CD4-positive, alpha-beta T cell treated with Interleukin-21 for 1 hour (primary cell): Measurements from ENCODE around the gene ITSN2.
"Not testable (repeated sequence)": the region's sequence is repeated elsewhere in the genome, so short reads cannot be mapped to it uniquely, and the experiment has no call there.

Experiments used
- DNase-seq: peaks from one replicate; pipeline ENCODE4 v3.0.0-alpha.2; 2020

The ITSN2 gene

GRCh38 chr2:24360050-24360962 is at the start of gene ITSN2:
Gene ITSN2, minus strand, starts transcription at chr2:24360536. Its CDS starts 32,454 bp downstream, at chr2:24328082.
- peak; percentile 85 for DNase-seq

DNA sequence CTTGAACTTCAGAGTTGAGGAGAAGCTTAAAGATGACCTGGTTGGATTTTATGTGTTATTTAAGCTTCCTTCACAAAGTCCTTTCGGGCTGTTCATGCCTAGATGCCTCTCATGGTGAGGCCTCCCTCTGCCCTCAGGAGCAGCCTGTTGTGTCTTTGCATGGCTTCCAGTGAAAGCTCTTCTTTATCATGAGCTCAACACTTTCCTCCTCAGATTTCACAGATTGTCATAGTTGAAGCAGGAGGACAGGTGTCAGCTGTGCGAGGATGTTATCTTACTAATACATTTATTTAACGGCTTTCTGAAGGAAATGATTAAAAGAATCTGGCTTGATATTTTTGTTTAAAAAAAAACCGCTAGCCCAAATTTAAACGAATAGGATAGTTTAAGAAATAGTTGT is 48.8 kb upstream of the ITSN2 start:
- no peak for DNase-seq

DNA sequence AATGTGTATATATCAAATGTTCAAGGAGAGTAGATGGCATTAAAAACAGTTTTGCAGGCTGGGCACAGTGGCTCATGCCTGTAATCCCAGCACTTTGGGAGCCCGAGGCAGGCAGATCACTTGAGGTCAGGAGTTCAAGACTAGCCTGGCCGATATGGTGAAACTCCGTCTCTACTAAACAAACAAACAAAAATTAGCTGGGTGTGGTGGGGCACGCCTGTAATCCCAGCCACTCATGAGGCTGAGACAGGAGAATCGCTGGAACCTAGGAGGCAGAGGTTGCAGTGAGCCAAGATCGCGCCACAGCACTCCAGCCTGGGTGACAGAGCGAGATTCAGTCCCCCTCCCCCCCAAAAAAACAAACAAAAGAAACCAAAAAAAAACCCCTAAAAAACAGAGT is 48.4 kb upstream of the ITSN2 start:
- not testable (repeated sequence) for DNase-seq

- DNase-seq = no peak
These were observed 44.2 kb upstream of the ITSN2 start for GRCh38 chr2:24404491-24404921.

DNA sequence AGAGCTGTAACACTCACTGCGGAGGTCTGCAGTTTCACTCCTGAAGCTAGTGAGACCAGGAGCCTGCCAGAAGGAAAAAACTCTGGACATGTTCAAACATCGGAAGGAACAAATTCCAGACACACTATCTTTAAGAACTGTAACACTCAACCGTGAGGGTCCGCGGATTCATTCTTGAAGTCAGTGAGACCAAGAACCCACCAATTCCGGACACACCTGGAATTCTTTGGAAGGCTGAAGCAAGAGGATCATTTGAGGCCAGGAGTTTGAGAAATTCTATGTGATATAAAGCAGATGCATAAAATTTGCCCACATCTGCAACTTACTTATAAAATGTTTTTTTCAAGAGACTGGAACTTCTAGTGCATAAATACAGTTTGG is 43.5 kb upstream of the ITSN2 start:
- no peak for DNase-seq

GRCh38 chr2:24403168-24403831 is 43.0 kb upstream of the ITSN2 start:
- peak; percentile 1 for DNase-seq

- no peak for DNase-seq
These were observed 42.1 kb upstream of the ITSN2 start for GRCh38 chr2:24402242-24403097.

GRCh38 chr2:24400207-24400907 is 40.0 kb upstream of the ITSN2 start:
- no peak for DNase-seq

- DNase-seq = no peak
These were observed 39.3 kb upstream of the ITSN2 start for GRCh38 chr2:24399434-24400206.

DNA sequence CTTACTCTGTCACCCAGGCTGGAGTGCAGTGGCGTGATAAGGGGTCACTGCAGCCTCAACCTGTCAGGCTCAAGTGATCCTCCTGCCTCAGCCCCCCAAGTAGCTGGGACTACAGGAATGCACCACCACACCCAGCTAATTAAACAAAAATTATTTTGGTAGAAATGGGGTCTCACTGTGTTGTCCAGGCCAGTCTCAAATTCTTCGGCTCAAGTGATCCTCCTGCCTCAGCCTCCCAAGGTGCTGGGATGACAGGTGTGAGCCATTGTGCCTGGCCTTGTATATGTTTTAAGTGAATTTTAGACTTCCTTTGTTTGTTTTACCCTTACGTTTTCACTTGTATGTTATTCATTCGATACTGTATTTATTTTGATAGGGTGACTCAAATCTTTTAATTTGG is 34.7 kb upstream of the ITSN2 start:
- DNase-seq = no peak

DNA sequence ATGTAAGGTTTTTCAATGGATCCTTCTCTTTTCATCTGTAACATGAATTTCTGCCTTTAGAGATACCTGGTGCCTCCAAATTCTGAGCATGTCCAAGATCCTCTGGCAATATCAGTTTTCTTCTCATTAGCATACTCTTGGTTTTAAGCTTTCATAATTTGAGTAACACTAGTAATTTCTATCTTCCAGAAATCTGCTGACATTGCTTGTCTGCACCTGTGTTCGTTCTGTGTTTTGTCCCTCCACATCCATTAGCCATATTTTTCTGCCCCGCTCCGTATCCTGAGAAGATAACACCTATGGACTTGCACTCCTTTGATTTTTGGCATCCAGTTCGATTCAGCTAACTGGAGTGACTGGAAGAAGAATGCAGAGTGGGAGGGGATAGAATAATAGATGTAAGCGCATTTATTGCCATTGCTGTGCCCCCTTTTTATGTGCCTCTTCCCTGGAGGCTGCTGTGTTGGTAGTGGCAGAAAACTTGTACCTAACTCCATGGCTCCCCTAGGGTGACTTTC is 32.3 kb upstream of the ITSN2 start:
- DNase-seq = no peak

DNA sequence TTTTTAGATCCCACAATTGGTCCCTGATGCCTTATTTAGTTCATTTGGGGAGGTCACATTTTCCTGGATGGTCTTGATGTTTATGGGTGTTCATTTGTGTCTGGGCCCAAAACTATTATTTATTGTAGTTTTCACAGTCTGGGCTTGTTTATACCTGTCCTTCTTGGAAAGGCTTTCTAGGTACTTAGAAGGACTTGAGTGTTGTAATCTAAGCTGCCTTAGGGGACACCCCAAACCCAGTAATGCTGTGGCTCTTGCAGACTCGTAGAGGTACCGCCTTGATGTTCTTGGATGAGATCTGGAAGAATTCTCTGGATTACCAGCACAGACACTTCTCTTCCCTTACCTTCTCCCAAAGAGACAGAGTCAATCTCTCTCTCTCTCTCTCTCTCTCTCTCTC is 25.0 kb upstream of the ITSN2 start:
- no peak for DNase-seq

GRCh38 chr2:24382363-24383073 is 22.2 kb upstream of the ITSN2 start:
- peak; percentile 74 for DNase-seq

- DNase-seq = no peak
These were observed 20.5 kb upstream of the ITSN2 start for GRCh38 chr2:24380820-24381219.

- DNase-seq = no peak
These were observed 15.2 kb upstream of the ITSN2 start for GRCh38 chr2:24375349-24376087.

DNA sequence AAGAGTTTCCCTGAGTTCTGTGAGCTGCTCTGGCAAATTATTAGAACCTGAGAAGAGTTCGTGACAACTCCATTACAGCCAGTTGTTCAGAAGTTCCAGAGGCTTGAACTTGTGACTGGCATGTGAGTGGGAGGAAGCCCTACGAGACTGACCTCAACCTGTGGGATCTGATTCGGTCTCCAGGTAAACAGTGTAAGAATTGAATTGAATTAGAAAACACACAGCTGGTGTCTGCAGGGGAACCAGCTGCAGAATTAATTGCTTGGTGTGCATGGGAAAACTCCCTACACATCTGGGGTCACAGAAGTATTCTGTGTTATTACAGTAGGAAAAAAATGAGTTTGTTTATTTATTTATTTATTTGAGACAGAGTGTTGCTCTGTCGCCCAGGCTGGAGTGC is 14.0 kb upstream of the ITSN2 start:
- no peak for DNase-seq

- DNase-seq = no peak
These were observed 11.7 kb upstream of the ITSN2 start for GRCh38 chr2:24372033-24372432.

GRCh38 chr2:24365826-24366225 is 5.5 kb upstream of the ITSN2 start:
- no peak for DNase-seq

- peak; percentile 8 for DNase-seq
These were observed 4.7 kb upstream of the ITSN2 start for GRCh38 chr2:24365051-24365450.

- no peak for DNase-seq
These were observed 3.0 kb upstream of the ITSN2 start for GRCh38 chr2:24363301-24363700.
